ENCODE data around the gene NHS. TPM values are rescaled to one million over a fixed set of nuclear protein-coding genes. Genes with fewer than 3 reads are reported as not detected.

The NHS gene
- total RNA-seq, 1 donor from 2014 or later, result 8.3 TPM

DNA sequence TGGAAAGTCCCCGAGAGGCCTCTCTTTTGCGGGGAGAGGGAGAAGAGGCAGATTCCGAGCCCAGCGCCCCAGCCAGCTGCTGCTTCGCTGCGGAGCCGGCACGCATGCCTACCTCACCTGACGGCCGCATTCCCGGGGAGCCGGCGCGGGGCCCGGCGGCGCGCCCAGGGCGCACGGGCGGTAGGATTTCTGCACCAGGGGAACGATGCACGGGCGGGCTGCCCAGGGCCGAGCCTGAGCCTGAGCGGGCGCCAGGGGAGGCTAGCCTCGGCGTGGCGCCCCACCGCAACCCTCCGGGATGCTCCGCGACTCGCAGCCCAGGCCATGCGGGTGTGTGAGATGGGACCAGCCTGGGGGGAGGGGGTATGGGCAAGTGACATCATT, 281.0 kb downstream of the NHS start:
- no peaks in the 10 kb centered on the region for H3K36me3 Mint-ChIP-seq
- H3K4me1 Mint-ChIP-seq, result peaks cover 13% of the 10 kb centered on the region
- H3K4me3 Mint-ChIP-seq, result peak overlapping the region; percentile 67
- H3K27ac Mint-ChIP-seq, result no peak overlapping the region
- DNase-seq (ENCODE audit: low spot score in 2 of 2, unreplicated experiment in 2 of 2), result peak in 1 of 2 experiments; percentile 63
- peaks cover 3% of the 10 kb centered on the region for H3K9me3 Mint-ChIP-seq
- peaks cover 79% of the 10 kb centered on the region for H3K27me3 Mint-ChIP-seq (ENCODE audit: low read depth)
- TF ChIP-seq, protein P1, sequence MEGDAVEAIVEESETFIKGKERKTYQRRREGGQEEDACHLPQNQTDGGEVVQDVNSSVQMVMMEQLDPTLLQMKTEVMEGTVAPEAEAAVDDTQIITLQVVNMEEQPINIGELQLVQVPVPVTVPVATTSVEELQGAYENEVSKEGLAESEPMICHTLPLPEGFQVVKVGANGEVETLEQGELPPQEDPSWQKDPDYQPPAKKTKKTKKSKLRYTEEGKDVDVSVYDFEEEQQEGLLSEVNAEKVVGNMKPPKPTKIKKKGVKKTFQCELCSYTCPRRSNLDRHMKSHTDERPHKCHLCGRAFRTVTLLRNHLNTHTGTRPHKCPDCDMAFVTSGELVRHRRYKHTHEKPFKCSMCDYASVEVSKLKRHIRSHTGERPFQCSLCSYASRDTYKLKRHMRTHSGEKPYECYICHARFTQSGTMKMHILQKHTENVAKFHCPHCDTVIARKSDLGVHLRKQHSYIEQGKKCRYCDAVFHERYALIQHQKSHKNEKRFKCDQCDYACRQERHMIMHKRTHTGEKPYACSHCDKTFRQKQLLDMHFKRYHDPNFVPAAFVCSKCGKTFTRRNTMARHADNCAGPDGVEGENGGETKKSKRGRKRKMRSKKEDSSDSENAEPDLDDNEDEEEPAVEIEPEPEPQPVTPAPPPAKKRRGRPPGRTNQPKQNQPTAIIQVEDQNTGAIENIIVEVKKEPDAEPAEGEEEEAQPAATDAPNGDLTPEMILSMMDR (IDR thresholded peaks at IDR 0.05; ENCODE audit: unreplicated experiment), result no peak

DNA sequence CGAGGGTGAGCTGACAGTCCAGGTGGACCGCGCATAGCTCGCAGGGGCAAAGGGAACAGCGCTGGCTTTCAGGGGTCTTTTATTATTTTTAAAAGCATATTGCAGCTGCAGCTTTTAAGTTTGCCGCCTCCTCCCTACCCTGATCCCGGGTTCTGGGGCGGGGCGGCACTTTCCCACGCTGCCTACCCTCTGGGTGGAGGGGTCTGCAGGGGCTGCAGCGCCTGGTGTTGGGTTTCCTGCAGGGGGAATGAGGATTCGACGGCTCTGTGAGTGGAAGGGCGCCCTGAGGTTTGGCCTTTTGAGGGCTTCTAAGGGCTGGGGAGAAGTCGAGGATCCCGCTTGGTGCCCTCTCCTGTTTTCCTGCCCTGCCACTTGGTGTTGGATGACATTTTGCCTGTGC, 281.6 kb downstream of the NHS start:
- Mint-ChIP-seq H3K4me3 (peak overlapping the region; percentile 47), H3K4me1 (peaks cover 13% of the 10 kb centered on the region), H3K9me3 (peaks cover 3% of the 10 kb centered on the region), H3K36me3 (no peaks in the 10 kb centered on the region), H3K27me3 (ENCODE audit: low read depth) (peaks cover 75% of the 10 kb centered on the region), H3K27ac (no peak overlapping the region)
- TF ChIP-seq, protein P1 (IDR thresholded peaks at IDR 0.05; ENCODE audit: unreplicated experiment), result no peak
- DNase-seq (ENCODE audit: low spot score in 2 of 2, unreplicated experiment in 2 of 2), result no peak

DNA sequence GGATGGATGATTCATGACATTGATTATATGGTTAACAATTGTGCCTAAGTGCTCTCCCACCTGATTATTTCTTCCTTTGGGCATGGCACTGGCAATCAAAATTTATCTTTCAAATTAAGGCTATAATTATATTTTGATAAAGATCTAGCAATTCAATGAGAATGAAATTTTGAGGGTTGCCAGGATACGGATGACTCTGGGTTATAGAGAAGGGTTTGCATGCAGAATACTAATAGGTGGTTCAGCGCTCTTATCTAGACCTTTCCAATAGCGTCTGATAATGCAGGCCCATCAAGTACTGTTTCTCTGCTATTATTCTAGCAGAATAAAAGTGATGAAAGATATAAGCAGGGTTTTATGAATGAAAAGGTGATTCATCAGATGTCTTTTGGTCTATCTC, 287.4 kb downstream of the NHS start:
- TF ChIP-seq, protein P1 (IDR thresholded peaks at IDR 0.05; ENCODE audit: unreplicated experiment), result no peak
- H3K27me3 Mint-ChIP-seq (ENCODE audit: low read depth), result peaks cover 26% of the 10 kb centered on the region
- no peak overlapping the region for H3K4me3 Mint-ChIP-seq
- no peak for DNase-seq (ENCODE audit: low spot score in 2 of 2, unreplicated experiment in 2 of 2)
- no peaks in the 10 kb centered on the region for H3K4me1 Mint-ChIP-seq
- H3K27ac Mint-ChIP-seq, result no peak overlapping the region
- peaks cover 3% of the 10 kb centered on the region for H3K9me3 Mint-ChIP-seq
- H3K36me3 Mint-ChIP-seq, result no peaks in the 10 kb centered on the region

DNA sequence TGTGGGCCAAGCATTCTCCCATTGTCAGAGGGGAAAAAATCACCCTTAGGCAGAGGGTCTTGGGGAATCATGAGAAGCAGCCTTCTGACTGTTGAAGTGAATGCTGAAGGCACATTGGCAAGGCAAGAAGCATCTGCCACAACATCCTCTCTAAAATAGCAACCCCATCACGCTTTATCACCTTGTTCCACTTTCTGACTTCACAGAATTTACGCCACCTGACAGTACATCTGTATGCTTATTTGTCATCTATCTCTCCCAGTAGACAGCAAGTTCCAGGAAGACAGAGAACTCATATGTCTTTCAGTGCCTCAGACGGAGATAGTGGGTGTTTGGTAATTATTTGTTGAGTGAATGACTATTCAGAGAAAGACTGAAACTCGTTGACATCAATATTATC, 293.9 kb downstream of the NHS start:
- H3K4me1 Mint-ChIP-seq, result no peaks in the 10 kb centered on the region
- TF ChIP-seq, protein P1 (IDR thresholded peaks at IDR 0.05; ENCODE audit: unreplicated experiment), result no peak
- DNase-seq (ENCODE audit: low spot score in 2 of 2, unreplicated experiment in 2 of 2), result no peak
- H3K27me3 Mint-ChIP-seq (ENCODE audit: low read depth), result peaks cover 2% of the 10 kb centered on the region
- H3K9me3 Mint-ChIP-seq, result no peaks in the 10 kb centered on the region
- H3K4me3 Mint-ChIP-seq, result no peak overlapping the region
- no peak overlapping the region for H3K27ac Mint-ChIP-seq
- H3K36me3 Mint-ChIP-seq, result no peaks in the 10 kb centered on the region

GRCh38 chrX:17669458-17669857, 294.5 kb downstream of the NHS start:
- Mint-ChIP-seq H3K4me3 (no peak overlapping the region), H3K27ac (no peak overlapping the region), H3K9me3 (no peaks in the 10 kb centered on the region), H3K27me3 (ENCODE audit: low read depth) (peaks cover 2% of the 10 kb centered on the region), H3K4me1 (no peaks in the 10 kb centered on the region), H3K36me3 (no peaks in the 10 kb centered on the region)
- no peak for DNase-seq (ENCODE audit: low spot score in 2 of 2, unreplicated experiment in 2 of 2)
- TF ChIP-seq, protein P1 (IDR thresholded peaks at IDR 0.05; ENCODE audit: unreplicated experiment), result no peak

GRCh38 chrX:17669891-17670290, 294.9 kb downstream of the NHS start:
- no peak for DNase-seq (ENCODE audit: low spot score in 2 of 2, unreplicated experiment in 2 of 2)
- Mint-ChIP-seq H3K36me3 (no peaks in the 10 kb centered on the region), H3K27me3 (ENCODE audit: low read depth) (peaks cover 2% of the 10 kb centered on the region), H3K27ac (no peak overlapping the region), H3K4me1 (peaks cover 2% of the 10 kb centered on the region), H3K9me3 (no peaks in the 10 kb centered on the region), H3K4me3 (no peak overlapping the region)
- TF ChIP-seq, protein P1 (IDR thresholded peaks at IDR 0.05; ENCODE audit: unreplicated experiment), result no peak

Measured in mesothelial cell of epicardium (in vitro differentiated cells).